HepG2 (cell line): ENCODE data around the gene SNX24. TPM values are rescaled to one million over a fixed set of nuclear protein-coding genes. Genes with fewer than 3 reads are reported as not detected.

ENCODE experiments used
- ATAC-seq: fragments of 200-7000 bp; cut with Tn5 transposase; 3 replicates; pipeline ENCODE4 v1.9.1; 2020; ENCODE audit warnings: mild to moderate bottlenecking, moderate library complexity
- BruUV-seq: library from RNA; stranded (reverse); fragments of 400-500 nt; replicated peaks from 2 replicates; lab custom pipeline; 2021; lab: Mats Ljungman, UMichigan
- CTCF ChIA-PET: fragments of 300-600 bp; formaldehyde crosslinking; extraction: SDS; loops from one replicate; lab custom pipeline; 2021; ENCODE audit warnings: low total read pairs, inconsistent platforms, low intra/inter-chr PET ratio; lab: Yijun Ruan, JAX
- POLR2A ChIA-PET: fragments of 350-600 bp; sonication (Branson Sonifier 250); formaldehyde crosslinking; loops from one replicate; lab custom pipeline; 2020; ENCODE audit warnings: antibody characterized with exemption, inconsistent platforms; lab: Yijun Ruan, JAX
- DNase-seq: peaks from one replicate; pipeline ENCODE4 v3.0.0-alpha.2; 2015; ENCODE audit warnings: low spot score
- FAIRE-seq: peaks from 3 replicates; lab custom pipeline; 2011; peaks lifted over from hg19 to GRCh38; lab: Jason Lieb, UNC
- H2AFZ ChIP-seq: one replicate; pipeline ENCODE4 v1.6.1; 2011; ENCODE audit warnings: low read length, inconsistent platforms
- H3K27ac ChIP-seq: fragments of 300-600 bp; 3 replicates; pipeline ENCODE4 v1.8.0; 2011; ENCODE audit warnings: mixed run types, mild to moderate bottlenecking, mixed read lengths, low read length, inconsistent platforms; ENCODE audit not compliant: insufficient read depth; ENCODE audit errors: extremely low read length
- H3K27me3 ChIP-seq, 2 experiments: fragments of 200-600 bp in 1 of 2; 2 replicates in 1 of 2; 3 replicates in 1 of 2; pipeline versions ENCODE4 v1.6.0 to v1.8.0; 2011; ENCODE audit warnings: low read length in 2 of 2, mild to moderate bottlenecking in 2 of 2, moderate library complexity in 2 of 2, inconsistent platforms in 1 of 2; ENCODE audit not compliant: insufficient read depth in 2 of 2, control insufficient read depth in 1 of 2
- H3K36me3 ChIP-seq, 2 experiments: fragments of 200-600 bp in 1 of 2; replicated peaks in 1 of 2; 2 replicates in 1 of 2; 3 replicates in 1 of 2; pipeline versions ENCODE4 v1.5.1 to v1.8.0; 2011; ENCODE audit warnings: low read length in 2 of 2, inconsistent platforms in 1 of 2; ENCODE audit not compliant: insufficient read depth in 2 of 2, control insufficient read depth in 1 of 2
- H3K4me1 ChIP-seq: 2 replicates; pipeline ENCODE4 v1.5.1; 2012; ENCODE audit warnings: low read length, inconsistent platforms; ENCODE audit not compliant: insufficient read depth
- H3K4me2 ChIP-seq: 2 replicates; pipeline ENCODE4 v1.6.0; 2011; ENCODE audit warnings: low read depth, low read length, inconsistent platforms
- H3K4me3 ChIP-seq, 3 experiments: fragments of 200-600 bp in 1 of 3; sonication (generic), shearing (Covaris generic) in 1 of 3; replicated peaks in 1 of 3; 2 replicates each; pipeline ENCODE4 v1.5.1; 2011 to 2016; ENCODE audit warnings: low read length in 3 of 3, inconsistent platforms in 2 of 3, low read depth in 2 of 3, mild to moderate bottlenecking in 2 of 3, control low read depth in 1 of 3, mixed read lengths in 1 of 3; ENCODE audit not compliant: insufficient read depth in 1 of 3
- H3K79me2 ChIP-seq: one replicate; pipeline ENCODE4 v1.6.1; 2011; ENCODE audit warnings: low read length, inconsistent platforms; ENCODE audit not compliant: insufficient read depth
- H3K9ac ChIP-seq: 2 replicates; pipeline ENCODE4 v1.6.0; 2011; ENCODE audit warnings: mild to moderate bottlenecking, low read depth, low read length, inconsistent platforms; ENCODE audit not compliant: insufficient read depth
- H3K9me3 ChIP-seq: 2 replicates; pipeline ENCODE4 v1.5.1; 2012; ENCODE audit warnings: mild to moderate bottlenecking, low read length
- H4K20me1 ChIP-seq: 2 replicates; pipeline ENCODE4 v1.6.0; 2011; ENCODE audit warnings: inconsistent platforms, mild to moderate bottlenecking, low read length, moderate library complexity; ENCODE audit not compliant: insufficient read depth
- DMTF1 ChIP-seq: sonication (generic); formaldehyde crosslinking; IDR thresholded peaks from 2 replicates; pipeline ENCODE4 v1.4.0; 2020; ENCODE audit warnings: mild to moderate bottlenecking, missing genetic modification reagents
- FOXK2 ChIP-seq: fragments of 450-650 bp; IDR thresholded peaks from 2 replicates; pipeline ENCODE4 v1.6.1; 2016
- KDM4B ChIP-seq: sonication (generic); formaldehyde crosslinking; IDR thresholded peaks from 2 replicates; pipeline ENCODE4 v1.4.0; 2020; ENCODE audit warnings: missing genetic modification reagents
- KLF11 ChIP-seq: IDR thresholded peaks from 2 replicates; pipeline ENCODE4 v1.6.1; 2016; ENCODE audit warnings: missing compliant biosample characterization
- LBX2 ChIP-seq: sonication (generic); formaldehyde crosslinking; IDR thresholded peaks from 2 replicates; pipeline ENCODE4 v1.5.0; 2020; ENCODE audit warnings: missing genetic modification reagents, mild to moderate bottlenecking, borderline replicate concordance
- NFE2L1 ChIP-seq: sonication (generic); formaldehyde crosslinking; IDR thresholded peaks from 2 replicates; pipeline ENCODE4 v1.4.0; 2020; ENCODE audit warnings: missing genetic modification reagents, mild to moderate bottlenecking, borderline replicate concordance
- RXRA ChIP-seq: sonication (generic); formaldehyde crosslinking; IDR thresholded peaks from 2 replicates; pipeline ENCODE4 v1.5.1; 2020; ENCODE audit warnings: missing genetic modification reagents
- RXRB ChIP-seq: IDR thresholded peaks from 2 replicates; pipeline ENCODE4 v1.6.1; 2016; ENCODE audit warnings: borderline replicate concordance, missing genetic modification reagents, missing compliant biosample characterization
- TFDP1 ChIP-seq: IDR thresholded peaks from 2 replicates; pipeline ENCODE4 v1.6.1; 2016; ENCODE audit warnings: missing compliant biosample characterization, missing genetic modification reagents, borderline replicate concordance
- ZBED4 ChIP-seq: sonication (generic); formaldehyde crosslinking; IDR thresholded peaks from 2 replicates; pipeline ENCODE4 v1.4.0; 2020; ENCODE audit warnings: missing genetic modification reagents, borderline replicate concordance
- ZFP90 ChIP-seq: sonication (generic); formaldehyde crosslinking; IDR thresholded peaks from 2 replicates; pipeline ENCODE4 v1.8.0; 2022; ENCODE audit warnings: missing genetic modification reagents, mild to moderate bottlenecking, inconsistent platforms, borderline replicate concordance
- ZNF160 ChIP-seq: sonication (generic); formaldehyde crosslinking; IDR thresholded peaks from 2 replicates; pipeline ENCODE4 v1.8.0; 2022; ENCODE audit warnings: mild to moderate bottlenecking, inconsistent platforms, missing genetic modification reagents
- ZNF512B ChIP-seq: sonication (generic); formaldehyde crosslinking; IDR thresholded peaks from 2 replicates; pipeline ENCODE4 v1.5.1; 2020; ENCODE audit warnings: missing genetic modification reagents, mild to moderate bottlenecking, borderline replicate concordance
- ZSCAN20 ChIP-seq: sonication (generic); formaldehyde crosslinking; IDR thresholded peaks from 2 replicates; pipeline ENCODE4 v1.4.0; 2020; ENCODE audit warnings: missing genetic modification reagents, mild to moderate bottlenecking, borderline replicate concordance
- WGBS: methylation state at CpG from one replicate; pipeline ENCODE4 v1.1.6; 2017; ENCODE audit warnings: low lambda C conversion rate; 5-methylcytosine and 5-hydroxymethylcytosine counted together
- in situ Hi-C: cut with HindIII; loops from 2 replicates; pipeline ENCODE4 v1.10.0; 2017; ENCODE audit warnings: low pct_unique_long_range_greater_than_20kb; ENCODE audit not compliant: extremely low pct_ligation_motif_present
- intact Hi-C: fragments of 100-400 bp; cut with micrococcal nuclease; formaldehyde crosslinking; loops from one replicate; pipeline ENCODE4 v1.10.0; 2022; ENCODE audit not compliant: unreplicated experiment
- polyA plus RNA-seq, 8 experiments: library from polyadenylated mRNA; depleted of rRNA in 3 of 8; stranded (reverse) in 7 of 8; unstranded in 1 of 8; fragments of >200 nt; fragmentation: Illumina TruSeq in 4 of 8; extraction: Trizol in 4 of 8; gene quantifications; 2 replicates each; pipeline versions ENCODE4 v1.2.1 to v1.2.3, GENCODE V29; 2011 to 2016; ENCODE audit warnings: low read depth in 4 of 8, missing spikeins in 1 of 8, mixed read lengths in 1 of 8; ENCODE audit not compliant: insufficient read depth in 1 of 8
- total RNA-seq, 5 experiments: library from RNA; depleted of rRNA; stranded (reverse); fragments of >200 nt; fragmentation: Illumina TruSeq; extraction: Trizol; gene quantifications; 2 replicates each; pipeline ENCODE4 v1.2.3, GENCODE V29; 2016; ENCODE audit warnings: low read depth in 1 of 5

Gene SNX24
- total and polyA plus RNA-seq, 2 of the 13 experiments (the other 11 are each of a cell fraction or from before 2014, with no cell fraction given) = 7.2 to 23.7 TPM

GRCh38 chr5:122849771-122850170 lies 4.4 kb downstream of the SNX24 start:
- Histone ChIP-seq H2AFZ (no peak overlapping the region), H3K4me1 (peaks cover 64% of the 10 kb centered on the region), H3K9me3 (no peaks in the 10 kb centered on the region), H3K27ac (no peak overlapping the region), H3K79me2 (peaks cover 2% of the 10 kb centered on the region), H3K9ac (no peak overlapping the region), H3K27me3 (no peaks in the 10 kb centered on the region; a peak in 1 of 5 replicates), H3K4me2 (no peak overlapping the region), H4K20me1 (no peaks in the 10 kb centered on the region), H3K4me3 (no peak overlapping the region), H3K36me3 (no peaks in the 10 kb centered on the region)
- ChIA-PET POLR2A (no interaction called here), CTCF (no interaction called here)
- no peak for FAIRE-seq
- ATAC-seq = no peak
- intact Hi-C loops (loop anchor here (5.0 to 10.0 kb wide), 3 partner anchors 145 to 665 kb away; partner anchors contain the start of genes CSNK1G3 and PPIC), in situ Hi-C loops (no loop called here)
- DNase-seq = no peak
- BruUV-seq = no TSS peak
- WGBS = 100% methylated on average over 1 of the region's 1 CpG
- TF ChIP-seq ZNF512B (CRISPR knock-in tag) = no peak
- no peak for TF ChIP-seq ZFP90
- TF ChIP-seq RXRA = no peak
- TF ChIP-seq KLF11 (CRISPR knock-in tag) = no peak
- no peak for TF ChIP-seq KDM4B (CRISPR knock-in tag)
- TF ChIP-seq ZBED4 (CRISPR knock-in tag) = no peak
- TF ChIP-seq TFDP1 (CRISPR knock-in tag) = no peak
- TF ChIP-seq DMTF1 (CRISPR knock-in tag) = no peak
- no peak for TF ChIP-seq ZSCAN20 (CRISPR knock-in tag)
- TF ChIP-seq NFE2L1 (CRISPR knock-in tag) = no peak
- no peak for TF ChIP-seq RXRB (CRISPR knock-in tag)
- no peak for TF ChIP-seq LBX2 (CRISPR knock-in tag)
- TF ChIP-seq ZNF160 (CRISPR knock-in tag) = no peak
- no peak for TF ChIP-seq FOXK2
